ENCODE measurements around the gene MYH6. TPM values are rescaled to one million over a fixed set of nuclear protein-coding genes. Genes with fewer than 3 reads are reported as not detected.

Gene MYH6
- total and polyA plus RNA-seq, 10 donors: 0.35 to 0.82 (median 0.40) TPM; not detected in 6

DNA sequence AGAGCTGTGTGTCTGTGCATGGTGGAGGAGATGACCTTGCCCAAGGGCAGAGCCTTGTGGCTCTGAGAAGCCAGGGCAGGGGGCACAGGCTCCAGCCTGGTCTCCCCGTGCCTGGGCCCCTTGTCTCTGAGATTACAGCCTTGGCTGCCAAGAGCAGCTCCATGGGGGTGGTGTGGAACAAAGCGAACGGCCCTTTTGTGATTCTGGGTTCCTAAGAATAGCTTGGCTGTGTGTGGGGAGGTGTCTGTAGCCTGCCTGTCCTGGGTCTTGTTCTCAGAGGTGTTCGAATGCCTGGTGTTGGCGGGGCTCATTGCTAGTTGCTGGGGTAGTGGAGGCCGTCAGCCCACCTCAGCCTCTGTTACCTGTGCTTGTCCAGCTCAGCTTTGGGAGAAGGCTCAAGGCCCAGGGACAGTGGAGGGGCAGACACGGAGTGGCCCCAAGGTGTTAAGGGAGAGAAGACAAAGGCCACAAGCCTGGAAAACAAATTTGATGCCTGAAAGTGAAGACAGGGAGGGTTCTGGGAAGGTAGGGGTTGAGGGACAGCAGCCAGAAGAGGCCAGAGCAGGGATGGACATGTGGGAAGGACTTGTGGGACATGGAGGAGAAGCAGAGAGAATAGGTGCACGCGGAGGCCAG, 34.8 kb upstream of the MYH6 start:
- intact Hi-C loops (cut with DNase I; ENCODE audit: low total_unique reads): no loop called here
- WGBS, 5 donors: 71 to 85% (median 84%) methylated on average over 9 of the region's 9 CpGs
- DNase-seq: no peak
- TF ChIP-seq POLR2A (IDR thresholded peaks at IDR 0.05): no peak
- TF ChIP-seq, protein P1, sequence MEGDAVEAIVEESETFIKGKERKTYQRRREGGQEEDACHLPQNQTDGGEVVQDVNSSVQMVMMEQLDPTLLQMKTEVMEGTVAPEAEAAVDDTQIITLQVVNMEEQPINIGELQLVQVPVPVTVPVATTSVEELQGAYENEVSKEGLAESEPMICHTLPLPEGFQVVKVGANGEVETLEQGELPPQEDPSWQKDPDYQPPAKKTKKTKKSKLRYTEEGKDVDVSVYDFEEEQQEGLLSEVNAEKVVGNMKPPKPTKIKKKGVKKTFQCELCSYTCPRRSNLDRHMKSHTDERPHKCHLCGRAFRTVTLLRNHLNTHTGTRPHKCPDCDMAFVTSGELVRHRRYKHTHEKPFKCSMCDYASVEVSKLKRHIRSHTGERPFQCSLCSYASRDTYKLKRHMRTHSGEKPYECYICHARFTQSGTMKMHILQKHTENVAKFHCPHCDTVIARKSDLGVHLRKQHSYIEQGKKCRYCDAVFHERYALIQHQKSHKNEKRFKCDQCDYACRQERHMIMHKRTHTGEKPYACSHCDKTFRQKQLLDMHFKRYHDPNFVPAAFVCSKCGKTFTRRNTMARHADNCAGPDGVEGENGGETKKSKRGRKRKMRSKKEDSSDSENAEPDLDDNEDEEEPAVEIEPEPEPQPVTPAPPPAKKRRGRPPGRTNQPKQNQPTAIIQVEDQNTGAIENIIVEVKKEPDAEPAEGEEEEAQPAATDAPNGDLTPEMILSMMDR (IDR thresholded peaks at IDR 0.05 in 8 of 11, conservative IDR thresholded peaks at IDR 0.05 in 3 of 11): no peak
- TF ChIP-seq POLR2AphosphoS5 (IDR thresholded peaks at IDR 0.05): no peak
- Histone ChIP-seq H3K27me3 (replicated peaks in 1 of 7) (peaks cover 0 to 13% (median 0%) of the 10 kb centered on the region in 7 donors), H3K36me3 (no peaks in the 10 kb centered on the region), H3K27ac (no peak overlapping the region), H3K9me3 (no peaks in the 10 kb centered on the region), H3K4me1 (peaks cover 0 to 10% (median 0%) of the 10 kb centered on the region in 6 donors), H3K4me3 (no peak overlapping the region)

DNA sequence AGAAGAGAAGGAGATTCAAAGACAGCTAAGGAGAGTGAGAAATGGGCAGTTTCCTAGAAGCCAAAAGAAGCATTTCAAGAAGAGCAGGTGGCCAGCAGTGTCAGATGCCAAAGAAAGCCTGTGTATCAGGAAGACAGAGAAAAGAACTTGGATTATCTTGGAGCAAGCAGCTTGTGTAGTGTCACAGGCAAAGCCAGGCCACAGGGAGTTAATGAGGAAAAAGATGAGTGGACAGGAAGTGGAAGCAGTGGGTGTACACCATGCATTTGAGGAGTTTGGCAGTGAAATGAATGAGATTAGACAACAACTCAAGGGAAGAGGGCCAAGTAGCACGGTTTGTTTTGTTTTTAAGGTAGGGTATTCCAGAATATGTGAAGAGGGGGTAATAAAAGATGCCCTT, 33.0 kb upstream of the MYH6 start:
- Histone ChIP-seq H3K4me3 (no peak overlapping the region), H3K4me1 (peaks cover 0 to 10% (median 0%) of the 10 kb centered on the region in 6 donors), H3K9me3 (no peaks in the 10 kb centered on the region), H3K27ac (no peak overlapping the region), H3K27me3 (replicated peaks in 1 of 7) (peaks cover 0 to 13% (median 0%) of the 10 kb centered on the region in 7 donors), H3K36me3 (no peaks in the 10 kb centered on the region)
- DNase-seq: no peak
- intact Hi-C loops (cut with DNase I; ENCODE audit: low total_unique reads): no loop called here
- TF ChIP-seq POLR2A (IDR thresholded peaks at IDR 0.05) (no peak), POLR2AphosphoS5 (IDR thresholded peaks at IDR 0.05) (no peak)
- TF ChIP-seq, protein P1 (IDR thresholded peaks at IDR 0.05 in 8 of 11, conservative IDR thresholded peaks at IDR 0.05 in 3 of 11): no peak
- WGBS, 5 donors: 24 to 70% (median 48%) methylated on average over 1 of the region's 1 CpG

DNA sequence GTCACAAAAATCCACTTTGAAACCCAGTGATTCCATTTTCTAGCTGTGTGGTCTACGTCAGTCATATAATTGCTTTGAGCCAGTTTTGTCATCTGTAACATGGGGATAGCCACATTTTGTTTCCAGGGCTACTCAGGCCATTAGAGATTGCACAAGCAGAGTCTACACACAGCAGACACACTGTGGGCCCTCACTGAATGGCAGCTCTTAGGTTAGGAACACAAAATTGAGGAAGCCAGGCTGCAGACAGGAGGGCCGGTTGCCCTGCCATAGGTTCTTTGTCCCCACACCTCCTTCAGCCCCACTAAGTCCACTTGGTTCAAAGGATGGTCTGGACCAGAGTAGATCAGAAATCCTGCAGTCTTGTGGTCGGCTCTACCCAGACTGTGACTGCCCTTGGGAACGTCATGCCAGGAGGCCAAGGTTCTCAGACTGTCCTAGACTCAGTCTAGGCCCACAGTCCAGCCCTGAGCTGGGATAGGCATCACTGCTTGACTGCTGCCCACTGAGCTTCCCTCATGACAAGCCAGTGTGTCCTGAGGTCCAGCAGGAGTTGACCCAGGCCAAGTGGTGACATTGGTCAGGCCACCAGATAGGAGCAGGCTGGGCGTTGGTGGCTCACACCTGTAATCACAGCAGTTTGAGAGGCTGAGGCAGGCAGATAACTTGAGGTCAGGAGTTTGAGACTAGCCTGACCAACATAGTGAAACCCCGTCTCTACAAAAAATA, 31.2 kb upstream of the MYH6 start:
- Histone ChIP-seq H3K4me3 (no peak overlapping the region), H3K4me1 (peaks cover 0 to 10% (median 0%) of the 10 kb centered on the region in 6 donors), H3K27ac (no peak overlapping the region), H3K9me3 (no peaks in the 10 kb centered on the region), H3K36me3 (no peaks in the 10 kb centered on the region), H3K27me3 (replicated peaks in 1 of 7) (peaks cover 0 to 17% (median 0%) of the 10 kb centered on the region in 7 donors)
- DNase-seq: no peak
- TF ChIP-seq, protein P1 (IDR thresholded peaks at IDR 0.05 in 8 of 11, conservative IDR thresholded peaks at IDR 0.05 in 3 of 11): no peak
- TF ChIP-seq POLR2A (IDR thresholded peaks at IDR 0.05): no peak
- no peak for TF ChIP-seq POLR2AphosphoS5 (IDR thresholded peaks at IDR 0.05)
- intact Hi-C loops (cut with DNase I; ENCODE audit: low total_unique reads): no loop called here
- WGBS, 5 donors: 82 to 90% (median 87%) methylated on average over 5 to 6 of the region's 6 CpGs

Data from spleen (tissue), 11 donors.